ENCODE measurements around the gene KPNA5. TPM values are rescaled to one million over a fixed set of nuclear protein-coding genes. Genes with fewer than 3 reads are reported as not detected.

KPNA5 gene
- total RNA-seq, 1 donor, result 11.2 TPM

GRCh38 chr6:116667623-116668022 is 13.4 kb upstream of the KPNA5 start:
- Histone ChIP-seq H3K4me2 (ENCODE audit: insufficient read depth, low read length) (peak overlapping the region; percentile 74), H3K27me3 (ENCODE audit: insufficient read depth, low read length) (peaks cover 4% of the 10 kb centered on the region), H2AFZ (ENCODE audit: low read length) (no peak overlapping the region), H3K36me3 (ENCODE audit: insufficient read depth, low read length) (no peaks in the 10 kb centered on the region), H3K9me3 (ENCODE audit: low read depth, low read length) (no peaks in the 10 kb centered on the region), H3K4me1 (ENCODE audit: insufficient read depth, low read length) (peaks cover 6% of the 10 kb centered on the region), H3K79me2 (ENCODE audit: insufficient read depth, low read length) (peaks cover 58% of the 10 kb centered on the region), H4K20me1 (ENCODE audit: insufficient read depth, low read length) (no peaks in the 10 kb centered on the region), H3K27ac (ENCODE audit: low read depth, low read length) (peak overlapping the region; percentile 82), H3K4me3 (ENCODE audit: insufficient read depth, low read length) (peak overlapping the region; percentile 93)
- TF ChIP-seq CTCF (IDR thresholded peaks at IDR 0.05; ENCODE audit: extremely low read depth, low read depth, low read length), result no peak
- DNase-seq (ENCODE audit: insufficient read length, low spot score, missing footprints), result no peak

- DNase-seq (ENCODE audit: insufficient read length, low spot score, missing footprints), result no peak
- H4K20me1 ChIP-seq (ENCODE audit: insufficient read depth, low read length), result no peaks in the 10 kb centered on the region
- H3K4me2 ChIP-seq (ENCODE audit: insufficient read depth, low read length), result no peak overlapping the region
- peaks cover 7% of the 10 kb centered on the region for H3K27me3 ChIP-seq (ENCODE audit: insufficient read depth, low read length)
- peaks cover 5% of the 10 kb centered on the region for H3K4me1 ChIP-seq (ENCODE audit: insufficient read depth, low read length)
- H2AFZ ChIP-seq (ENCODE audit: low read length), result no peak overlapping the region
- H3K79me2 ChIP-seq (ENCODE audit: insufficient read depth, low read length), result peaks cover 13% of the 10 kb centered on the region
- H3K27ac ChIP-seq (ENCODE audit: low read depth, low read length), result no peak overlapping the region
- H3K4me3 ChIP-seq (ENCODE audit: insufficient read depth, low read length), result no peak overlapping the region
- H3K9me3 ChIP-seq (ENCODE audit: low read depth, low read length), result no peaks in the 10 kb centered on the region
- H3K36me3 ChIP-seq (ENCODE audit: insufficient read depth, low read length), result no peaks in the 10 kb centered on the region
- no peak for TF ChIP-seq CTCF (IDR thresholded peaks at IDR 0.05; ENCODE audit: extremely low read depth, low read depth, low read length)
These were observed 8.7 kb upstream of the KPNA5 start for GRCh38 chr6:116672306-116672705.

GRCh38 chr6:116676021-116676420 is 5.0 kb upstream of the KPNA5 start:
- DNase-seq (ENCODE audit: insufficient read length, low spot score, missing footprints), result no peak
- H3K4me1 ChIP-seq (ENCODE audit: insufficient read depth, low read length), result no peaks in the 10 kb centered on the region
- H3K36me3 ChIP-seq (ENCODE audit: insufficient read depth, low read length), result no peaks in the 10 kb centered on the region
- no peak overlapping the region for H2AFZ ChIP-seq (ENCODE audit: low read length)
- no peaks in the 10 kb centered on the region for H4K20me1 ChIP-seq (ENCODE audit: insufficient read depth, low read length)
- H3K27me3 ChIP-seq (ENCODE audit: insufficient read depth, low read length), result peaks cover 12% of the 10 kb centered on the region
- H3K9me3 ChIP-seq (ENCODE audit: low read depth, low read length), result no peaks in the 10 kb centered on the region
- no peak overlapping the region for H3K4me2 ChIP-seq (ENCODE audit: insufficient read depth, low read length)
- no peak overlapping the region for H3K4me3 ChIP-seq (ENCODE audit: insufficient read depth, low read length)
- H3K79me2 ChIP-seq (ENCODE audit: insufficient read depth, low read length), result peaks cover 2% of the 10 kb centered on the region
- no peak overlapping the region for H3K27ac ChIP-seq (ENCODE audit: low read depth, low read length)
- TF ChIP-seq CTCF (IDR thresholded peaks at IDR 0.05; ENCODE audit: extremely low read depth, low read depth, low read length), result no peak

- Histone ChIP-seq H3K27me3 (ENCODE audit: insufficient read depth, low read length) (peaks cover 5% of the 10 kb centered on the region), H3K36me3 (ENCODE audit: insufficient read depth, low read length) (no peaks in the 10 kb centered on the region), H3K4me1 (ENCODE audit: insufficient read depth, low read length) (peaks cover 6% of the 10 kb centered on the region), H3K4me3 (ENCODE audit: insufficient read depth, low read length) (no peak overlapping the region), H3K4me2 (ENCODE audit: insufficient read depth, low read length) (peak overlapping the region; percentile 98), H3K9me3 (ENCODE audit: low read depth, low read length) (no peaks in the 10 kb centered on the region), H3K79me2 (ENCODE audit: insufficient read depth, low read length) (peaks cover 31% of the 10 kb centered on the region), H3K27ac (ENCODE audit: low read depth, low read length) (no peak overlapping the region), H4K20me1 (ENCODE audit: insufficient read depth, low read length) (no peaks in the 10 kb centered on the region), H2AFZ (ENCODE audit: low read length) (no peak overlapping the region)
- no peak for TF ChIP-seq CTCF (IDR thresholded peaks at IDR 0.05; ENCODE audit: extremely low read depth, low read depth, low read length)
- DNase-seq (ENCODE audit: insufficient read length, low spot score, missing footprints), result peak; percentile 55
These were observed 1.3 kb downstream of the KPNA5 start for GRCh38 chr6:116682334-116682712.
